B cell (primary cell): Measurements from ENCODE around the gene CNOT6L.

Source experiments
- EZH2 ChIP-seq: IDR thresholded peaks from 2 replicates; pipeline ENCODE4 v1.6.1; 2012; ENCODE audit warnings: borderline replicate concordance, low read depth, mild to moderate bottlenecking, moderate library complexity, low read length; ENCODE audit not compliant: insufficient read depth, poor library complexity, severe bottlenecking
- TF ChIP-seq, protein P1 (sequence below): fragments of 200-600 bp; IDR thresholded peaks from one replicate; pipeline ENCODE4 v1.8.0; 2022; ENCODE audit warnings: antibody characterized with exemption, mild to moderate bottlenecking

DNA sequence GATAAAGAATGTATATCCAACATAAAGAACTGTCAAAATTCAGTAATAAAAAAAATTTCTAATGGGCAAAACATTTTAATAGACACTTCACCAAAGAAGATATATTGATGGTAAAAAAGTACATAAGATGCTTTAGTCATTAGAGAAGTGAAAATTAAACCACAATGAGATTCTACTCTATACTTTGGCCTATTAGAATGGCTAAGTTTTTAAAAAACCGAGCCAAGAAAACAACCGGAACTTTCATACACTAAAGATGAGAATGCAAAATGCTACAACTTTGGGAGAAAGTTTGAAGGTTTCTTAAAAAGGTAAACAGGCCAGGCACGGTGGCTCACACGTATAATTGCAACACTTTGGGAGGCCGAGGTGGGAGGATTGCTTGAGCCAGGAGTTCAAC is 20.8 kb downstream of the CNOT6L start:
- TF ChIP-seq, protein P1, sequence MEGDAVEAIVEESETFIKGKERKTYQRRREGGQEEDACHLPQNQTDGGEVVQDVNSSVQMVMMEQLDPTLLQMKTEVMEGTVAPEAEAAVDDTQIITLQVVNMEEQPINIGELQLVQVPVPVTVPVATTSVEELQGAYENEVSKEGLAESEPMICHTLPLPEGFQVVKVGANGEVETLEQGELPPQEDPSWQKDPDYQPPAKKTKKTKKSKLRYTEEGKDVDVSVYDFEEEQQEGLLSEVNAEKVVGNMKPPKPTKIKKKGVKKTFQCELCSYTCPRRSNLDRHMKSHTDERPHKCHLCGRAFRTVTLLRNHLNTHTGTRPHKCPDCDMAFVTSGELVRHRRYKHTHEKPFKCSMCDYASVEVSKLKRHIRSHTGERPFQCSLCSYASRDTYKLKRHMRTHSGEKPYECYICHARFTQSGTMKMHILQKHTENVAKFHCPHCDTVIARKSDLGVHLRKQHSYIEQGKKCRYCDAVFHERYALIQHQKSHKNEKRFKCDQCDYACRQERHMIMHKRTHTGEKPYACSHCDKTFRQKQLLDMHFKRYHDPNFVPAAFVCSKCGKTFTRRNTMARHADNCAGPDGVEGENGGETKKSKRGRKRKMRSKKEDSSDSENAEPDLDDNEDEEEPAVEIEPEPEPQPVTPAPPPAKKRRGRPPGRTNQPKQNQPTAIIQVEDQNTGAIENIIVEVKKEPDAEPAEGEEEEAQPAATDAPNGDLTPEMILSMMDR, result no peak
- no peak for TF ChIP-seq EZH2
